ENCODE measurements around the gene NPSR1. TPM values are rescaled to one million over a fixed set of nuclear protein-coding genes. Genes with fewer than 3 reads are reported as not detected.
A peak's percentile ranks its signal among the peaks of the same experiment; 100 is the strongest.

The NPSR1 gene
- total and polyA plus RNA-seq, 2 experiments from 2014 or later = not detected

DNA sequence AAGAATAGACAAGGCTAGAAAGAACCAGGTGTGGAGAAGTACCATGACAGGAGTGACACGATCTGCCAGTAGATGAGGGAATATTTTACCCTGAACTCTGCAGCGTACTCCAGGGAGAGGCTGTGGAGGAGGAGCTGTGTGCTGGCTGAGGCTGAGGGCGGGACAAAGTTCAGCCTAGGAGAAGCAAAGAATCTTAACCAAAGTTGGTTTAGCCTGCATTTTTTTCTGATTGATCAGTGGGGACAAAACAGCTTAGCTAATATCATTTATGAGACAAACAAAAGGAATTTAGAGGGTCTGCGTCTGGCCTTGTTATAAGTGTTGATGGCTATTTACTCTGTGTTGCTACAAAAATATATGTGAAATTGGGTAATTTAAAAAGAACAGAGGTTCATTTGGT lies 5.2 kb upstream of the NPSR1 start:
- H3K27ac ChIP-seq = no peak overlapping the region
- H3K27me3 ChIP-seq = no peaks in the 10 kb centered on the region
- no peaks in the 10 kb centered on the region for H3K4me1 ChIP-seq (ENCODE audit: low read depth)
- DNase-seq (ENCODE audit: low read depth in 1 of 2, low spot score in 1 of 2) = no peak
- no peak overlapping the region for H3K4me3 ChIP-seq
- no peaks in the 10 kb centered on the region for H3K36me3 ChIP-seq
- TF ChIP-seq, protein P1, sequence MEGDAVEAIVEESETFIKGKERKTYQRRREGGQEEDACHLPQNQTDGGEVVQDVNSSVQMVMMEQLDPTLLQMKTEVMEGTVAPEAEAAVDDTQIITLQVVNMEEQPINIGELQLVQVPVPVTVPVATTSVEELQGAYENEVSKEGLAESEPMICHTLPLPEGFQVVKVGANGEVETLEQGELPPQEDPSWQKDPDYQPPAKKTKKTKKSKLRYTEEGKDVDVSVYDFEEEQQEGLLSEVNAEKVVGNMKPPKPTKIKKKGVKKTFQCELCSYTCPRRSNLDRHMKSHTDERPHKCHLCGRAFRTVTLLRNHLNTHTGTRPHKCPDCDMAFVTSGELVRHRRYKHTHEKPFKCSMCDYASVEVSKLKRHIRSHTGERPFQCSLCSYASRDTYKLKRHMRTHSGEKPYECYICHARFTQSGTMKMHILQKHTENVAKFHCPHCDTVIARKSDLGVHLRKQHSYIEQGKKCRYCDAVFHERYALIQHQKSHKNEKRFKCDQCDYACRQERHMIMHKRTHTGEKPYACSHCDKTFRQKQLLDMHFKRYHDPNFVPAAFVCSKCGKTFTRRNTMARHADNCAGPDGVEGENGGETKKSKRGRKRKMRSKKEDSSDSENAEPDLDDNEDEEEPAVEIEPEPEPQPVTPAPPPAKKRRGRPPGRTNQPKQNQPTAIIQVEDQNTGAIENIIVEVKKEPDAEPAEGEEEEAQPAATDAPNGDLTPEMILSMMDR (IDR thresholded peaks at IDR 0.05; ENCODE audit: low read depth, low read length) = no peak
- no peaks in the 10 kb centered on the region for H3K9me3 ChIP-seq (ENCODE audit: low read depth)

- DNase-seq (ENCODE audit: low read depth in 1 of 2, low spot score in 1 of 2) = no peak
- Histone ChIP-seq H3K9me3 (ENCODE audit: low read depth) (no peaks in the 10 kb centered on the region), H3K4me3 (no peak overlapping the region), H3K4me1 (ENCODE audit: low read depth) (no peaks in the 10 kb centered on the region), H3K36me3 (no peaks in the 10 kb centered on the region), H3K27ac (no peak overlapping the region), H3K27me3 (no peaks in the 10 kb centered on the region)
- TF ChIP-seq, protein P1 (IDR thresholded peaks at IDR 0.05; ENCODE audit: low read depth, low read length) = no peak
Measured at GRCh38 chr7:34653787-34654186, 4.2 kb upstream of the NPSR1 start.

DNA sequence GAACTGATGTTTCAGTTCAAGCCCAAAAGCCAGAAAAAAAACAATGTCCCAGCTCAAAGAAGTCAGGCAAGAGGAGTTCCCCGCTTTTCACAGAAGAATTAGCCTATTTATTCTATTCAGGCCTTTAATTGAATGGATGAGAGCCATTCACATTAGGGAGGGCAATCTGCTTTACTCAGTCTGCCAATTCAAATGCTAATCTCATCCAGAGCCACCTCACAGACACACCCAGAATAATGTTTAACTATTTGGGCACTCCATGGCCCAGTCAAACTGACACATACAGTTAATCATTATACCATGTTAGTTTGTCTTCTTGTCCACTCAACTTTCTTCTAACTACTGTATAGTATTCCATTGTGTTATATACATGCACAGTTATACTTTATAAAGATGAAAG lies 2.6 kb upstream of the NPSR1 start:
- no peak for DNase-seq (ENCODE audit: low read depth in 1 of 2, low spot score in 1 of 2)
- Histone ChIP-seq H3K27me3 (no peaks in the 10 kb centered on the region), H3K9me3 (ENCODE audit: low read depth) (no peaks in the 10 kb centered on the region), H3K27ac (no peak overlapping the region), H3K4me3 (no peak overlapping the region), H3K4me1 (ENCODE audit: low read depth) (no peaks in the 10 kb centered on the region), H3K36me3 (no peaks in the 10 kb centered on the region)
- TF ChIP-seq, protein P1 (IDR thresholded peaks at IDR 0.05; ENCODE audit: low read depth, low read length) = no peak

GRCh38 chr7:34656041-34656440 lies 2.0 kb upstream of the NPSR1 start:
- Histone ChIP-seq H3K27me3 (no peaks in the 10 kb centered on the region), H3K9me3 (ENCODE audit: low read depth) (no peaks in the 10 kb centered on the region), H3K27ac (no peak overlapping the region), H3K36me3 (no peaks in the 10 kb centered on the region), H3K4me1 (ENCODE audit: low read depth) (no peaks in the 10 kb centered on the region), H3K4me3 (no peak overlapping the region)
- TF ChIP-seq, protein P1 (IDR thresholded peaks at IDR 0.05; ENCODE audit: low read depth, low read length) = no peak
- DNase-seq (ENCODE audit: low read depth in 1 of 2, low spot score in 1 of 2) = no peak

- H3K27me3 ChIP-seq = no peaks in the 10 kb centered on the region
Measured at GRCh38 chr7:34659472-34660075, 1.6 kb downstream of the NPSR1 start.

More at GRCh38 chr7:34659472-34660075, 1.6 kb downstream of the NPSR1 start:
- peak in 1 of 2 donors; percentile 2 for DNase-seq (ENCODE audit: low read depth in 1 of 2, low spot score in 1 of 2)
- Histone ChIP-seq H3K27ac (no peak overlapping the region), H3K4me1 (ENCODE audit: low read depth) (no peaks in the 10 kb centered on the region), H3K36me3 (no peaks in the 10 kb centered on the region), H3K4me3 (no peak overlapping the region), H3K9me3 (ENCODE audit: low read depth) (no peaks in the 10 kb centered on the region)
- TF ChIP-seq, protein P1 (IDR thresholded peaks at IDR 0.05; ENCODE audit: low read depth, low read length) = no peak
